WTC11 (cell line): ENCODE data around the gene OFD1.

ENCODE experiments used
- CBFB ChIP-seq: sonication (generic); formaldehyde crosslinking; IDR thresholded peaks from 2 replicates; pipeline ENCODE4 v1.8.1; 2022; ENCODE audit warnings: mild to moderate bottlenecking, low read depth, missing genetic modification reagents
- CREB1 ChIP-seq: sonication (generic); formaldehyde crosslinking; IDR thresholded peaks from 2 replicates; pipeline ENCODE4 v1.8.0; 2023; ENCODE audit warnings: mild to moderate bottlenecking, missing genetic modification reagents
- KAT7 ChIP-seq: sonication (generic); formaldehyde crosslinking; IDR thresholded peaks from 2 replicates; pipeline ENCODE4 v1.8.1; 2023; ENCODE audit warnings: missing genetic modification reagents, mild to moderate bottlenecking, borderline replicate concordance
- NR3C1 ChIP-seq: sonication (generic); formaldehyde crosslinking; conservative IDR thresholded peaks from 2 replicates; pipeline ENCODE4 v1.8.1; 2023; ENCODE audit warnings: low read depth, mild to moderate bottlenecking, missing genetic modification reagents
- OVOL2 ChIP-seq: fragments of 250-450 bp; sonication (Bioruptor Pico); IDR thresholded peaks from 2 replicates; pipeline ENCODE4 v1.9.0; 2021; ENCODE audit warnings: mild to moderate bottlenecking, borderline replicate concordance
- TCF7 ChIP-seq: sonication (generic); formaldehyde crosslinking; IDR thresholded peaks from 2 replicates; pipeline ENCODE4 v1.8.0; 2022; ENCODE audit warnings: mild to moderate bottlenecking, low read depth, missing genetic modification reagents, moderate library complexity
- ZNF121 ChIP-seq: sonication (generic); formaldehyde crosslinking; IDR thresholded peaks from 2 replicates; pipeline ENCODE4 v1.8.0; 2023; ENCODE audit warnings: missing genetic modification reagents
- ZNF232 ChIP-seq: sonication (generic); formaldehyde crosslinking; IDR thresholded peaks from 2 replicates; pipeline ENCODE4 v1.8.0; 2022; ENCODE audit warnings: mild to moderate bottlenecking, missing genetic modification reagents
- ZNF423 ChIP-seq: fragments of 250-450 bp; sonication (Bioruptor Pico); IDR thresholded peaks from 2 replicates; pipeline ENCODE4 v2.1.2; 2022; ENCODE audit warnings: mild to moderate bottlenecking, moderate library complexity
- TF ChIP-seq, protein P1 (sequence below): fragments of 200-600 bp; IDR thresholded peaks from 2 replicates; pipeline ENCODE4 v1.8.0; 2022; ENCODE audit warnings: antibody characterized with exemption
- TF ChIP-seq, protein P2 (sequence below): sonication (generic); formaldehyde crosslinking; IDR thresholded peaks from 2 replicates; pipeline ENCODE4 v1.8.1; 2023; ENCODE audit warnings: mild to moderate bottlenecking, missing genetic modification reagents
- TF ChIP-seq, protein P3 (sequence below): sonication (generic); formaldehyde crosslinking; IDR thresholded peaks from 2 replicates; pipeline ENCODE4 v1.8.0; 2022; ENCODE audit warnings: mild to moderate bottlenecking, missing genetic modification reagents
- TF ChIP-seq, protein P4 (sequence below): sonication (generic); formaldehyde crosslinking; IDR thresholded peaks from 2 replicates; pipeline ENCODE4 v1.8.0; 2022; ENCODE audit warnings: mild to moderate bottlenecking, missing genetic modification reagents

DNA sequence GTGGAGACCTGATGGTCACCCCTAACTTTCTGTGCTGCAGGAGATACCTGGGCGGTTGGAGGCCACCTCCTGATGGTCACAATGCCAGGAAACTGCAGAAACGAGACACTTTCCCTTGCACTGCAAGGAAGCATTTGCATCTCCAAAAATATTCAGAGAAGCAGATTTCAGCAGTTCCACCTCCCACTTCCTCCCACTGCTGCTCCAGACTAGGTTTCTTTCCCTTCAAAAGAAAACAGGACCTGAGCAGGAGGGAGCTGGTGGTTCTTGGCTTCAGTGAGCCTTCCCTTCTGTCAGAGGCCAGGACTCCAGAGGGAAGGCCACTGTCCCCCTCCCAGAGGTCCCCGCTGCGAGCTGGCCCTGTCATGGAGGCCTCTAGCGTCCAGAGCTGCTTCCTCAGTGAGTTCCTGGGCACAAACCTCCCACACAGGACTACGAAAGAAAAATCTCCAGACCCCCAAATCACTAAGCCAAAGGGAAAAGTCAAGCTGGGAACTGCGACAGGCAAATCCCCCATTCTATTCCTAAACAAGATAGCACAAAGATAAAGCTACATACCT, 46.4 kb downstream of the OFD1 start:
- TF ChIP-seq, protein P1, sequence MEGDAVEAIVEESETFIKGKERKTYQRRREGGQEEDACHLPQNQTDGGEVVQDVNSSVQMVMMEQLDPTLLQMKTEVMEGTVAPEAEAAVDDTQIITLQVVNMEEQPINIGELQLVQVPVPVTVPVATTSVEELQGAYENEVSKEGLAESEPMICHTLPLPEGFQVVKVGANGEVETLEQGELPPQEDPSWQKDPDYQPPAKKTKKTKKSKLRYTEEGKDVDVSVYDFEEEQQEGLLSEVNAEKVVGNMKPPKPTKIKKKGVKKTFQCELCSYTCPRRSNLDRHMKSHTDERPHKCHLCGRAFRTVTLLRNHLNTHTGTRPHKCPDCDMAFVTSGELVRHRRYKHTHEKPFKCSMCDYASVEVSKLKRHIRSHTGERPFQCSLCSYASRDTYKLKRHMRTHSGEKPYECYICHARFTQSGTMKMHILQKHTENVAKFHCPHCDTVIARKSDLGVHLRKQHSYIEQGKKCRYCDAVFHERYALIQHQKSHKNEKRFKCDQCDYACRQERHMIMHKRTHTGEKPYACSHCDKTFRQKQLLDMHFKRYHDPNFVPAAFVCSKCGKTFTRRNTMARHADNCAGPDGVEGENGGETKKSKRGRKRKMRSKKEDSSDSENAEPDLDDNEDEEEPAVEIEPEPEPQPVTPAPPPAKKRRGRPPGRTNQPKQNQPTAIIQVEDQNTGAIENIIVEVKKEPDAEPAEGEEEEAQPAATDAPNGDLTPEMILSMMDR = no peak
- TF ChIP-seq, protein P2, sequence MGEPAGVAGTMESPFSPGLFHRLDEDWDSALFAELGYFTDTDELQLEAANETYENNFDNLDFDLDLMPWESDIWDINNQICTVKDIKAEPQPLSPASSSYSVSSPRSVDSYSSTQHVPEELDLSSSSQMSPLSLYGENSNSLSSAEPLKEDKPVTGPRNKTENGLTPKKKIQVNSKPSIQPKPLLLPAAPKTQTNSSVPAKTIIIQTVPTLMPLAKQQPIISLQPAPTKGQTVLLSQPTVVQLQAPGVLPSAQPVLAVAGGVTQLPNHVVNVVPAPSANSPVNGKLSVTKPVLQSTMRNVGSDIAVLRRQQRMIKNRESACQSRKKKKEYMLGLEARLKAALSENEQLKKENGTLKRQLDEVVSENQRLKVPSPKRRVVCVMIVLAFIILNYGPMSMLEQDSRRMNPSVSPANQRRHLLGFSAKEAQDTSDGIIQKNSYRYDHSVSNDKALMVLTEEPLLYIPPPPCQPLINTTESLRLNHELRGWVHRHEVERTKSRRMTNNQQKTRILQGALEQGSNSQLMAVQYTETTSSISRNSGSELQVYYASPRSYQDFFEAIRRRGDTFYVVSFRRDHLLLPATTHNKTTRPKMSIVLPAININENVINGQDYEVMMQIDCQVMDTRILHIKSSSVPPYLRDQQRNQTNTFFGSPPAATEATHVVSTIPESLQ (CRISPR knock-in tag) = no peak
- no peak for TF ChIP-seq TCF7 (CRISPR knock-in tag)
- TF ChIP-seq ZNF423 (CRISPR knock-in tag) = no peak
- TF ChIP-seq ZNF121 (CRISPR knock-in tag) = no peak
- TF ChIP-seq CBFB = no peak
- TF ChIP-seq ZNF232 (CRISPR knock-in tag) = no peak
- no peak for TF ChIP-seq NR3C1 (CRISPR knock-in tag)
- TF ChIP-seq, protein P3, sequence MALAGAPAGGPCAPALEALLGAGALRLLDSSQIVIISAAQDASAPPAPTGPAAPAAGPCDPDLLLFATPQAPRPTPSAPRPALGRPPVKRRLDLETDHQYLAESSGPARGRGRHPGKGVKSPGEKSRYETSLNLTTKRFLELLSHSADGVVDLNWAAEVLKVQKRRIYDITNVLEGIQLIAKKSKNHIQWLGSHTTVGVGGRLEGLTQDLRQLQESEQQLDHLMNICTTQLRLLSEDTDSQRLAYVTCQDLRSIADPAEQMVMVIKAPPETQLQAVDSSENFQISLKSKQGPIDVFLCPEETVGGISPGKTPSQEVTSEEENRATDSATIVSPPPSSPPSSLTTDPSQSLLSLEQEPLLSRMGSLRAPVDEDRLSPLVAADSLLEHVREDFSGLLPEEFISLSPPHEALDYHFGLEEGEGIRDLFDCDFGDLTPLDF (CRISPR knock-in tag) = no peak
- no peak for TF ChIP-seq KAT7 (CRISPR knock-in tag)
- TF ChIP-seq, protein P4, sequence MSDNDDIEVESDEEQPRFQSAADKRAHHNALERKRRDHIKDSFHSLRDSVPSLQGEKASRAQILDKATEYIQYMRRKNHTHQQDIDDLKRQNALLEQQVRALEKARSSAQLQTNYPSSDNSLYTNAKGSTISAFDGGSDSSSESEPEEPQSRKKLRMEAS = no peak
- TF ChIP-seq OVOL2 (CRISPR knock-in tag) = no peak
- TF ChIP-seq CREB1 (CRISPR knock-in tag) = no peak
